Fibroblast of skin of right quadriceps (primary cell): Measurements from ENCODE around the gene RNMT.
A peak's percentile ranks its signal among the peaks of the same experiment; 100 is the strongest.
"Not testable (repeated sequence)": the region's sequence is repeated elsewhere in the genome, so short reads cannot be mapped to it uniquely, and the experiment has no call there.

ENCODE experiments used
- DNase-seq: peaks from one replicate; pipeline ENCODE4 v3.0.0-alpha.2; 2013

RNMT gene

DNA sequence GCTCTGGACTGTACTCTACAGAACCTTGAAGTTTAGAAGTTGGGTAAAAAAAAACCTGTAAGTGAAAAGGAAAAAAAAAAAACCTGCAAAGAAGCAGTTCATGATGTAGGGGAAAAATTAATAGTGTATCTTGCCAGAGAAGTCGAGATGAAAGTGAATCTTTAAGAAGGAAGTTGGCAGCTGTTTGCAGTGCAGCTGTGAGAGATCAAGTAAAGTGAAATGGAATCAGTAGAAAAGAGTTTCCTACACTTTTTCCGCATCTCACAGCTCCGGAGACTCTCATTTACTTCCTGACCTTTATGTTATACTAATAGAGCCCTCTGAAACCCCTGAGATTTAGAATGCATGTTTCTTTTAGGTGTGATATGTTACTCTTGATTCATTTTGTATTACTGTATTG lies 19.2 kb downstream of the RNMT start:
- DNase-seq: no peak

DNA sequence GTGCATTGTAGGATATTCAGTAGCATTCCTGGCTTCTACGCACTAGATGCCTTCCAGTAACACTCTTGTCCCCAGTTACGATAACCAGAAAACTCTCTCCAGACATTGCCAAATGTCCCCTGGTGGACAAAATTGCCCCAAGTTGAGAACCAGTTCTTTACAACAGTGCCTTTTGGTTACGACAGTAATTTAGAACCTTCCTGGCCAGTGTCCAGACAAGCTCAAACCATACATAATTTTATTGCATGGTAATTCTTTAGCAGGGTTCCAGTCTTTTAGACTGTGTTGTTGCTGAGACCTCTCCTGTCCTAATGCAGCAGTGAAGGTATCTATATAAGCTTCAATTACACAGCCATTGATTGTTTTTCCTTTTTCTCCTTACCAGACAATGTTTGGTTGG lies 20.2 kb downstream of the RNMT start:
- no peak for DNase-seq

DNA sequence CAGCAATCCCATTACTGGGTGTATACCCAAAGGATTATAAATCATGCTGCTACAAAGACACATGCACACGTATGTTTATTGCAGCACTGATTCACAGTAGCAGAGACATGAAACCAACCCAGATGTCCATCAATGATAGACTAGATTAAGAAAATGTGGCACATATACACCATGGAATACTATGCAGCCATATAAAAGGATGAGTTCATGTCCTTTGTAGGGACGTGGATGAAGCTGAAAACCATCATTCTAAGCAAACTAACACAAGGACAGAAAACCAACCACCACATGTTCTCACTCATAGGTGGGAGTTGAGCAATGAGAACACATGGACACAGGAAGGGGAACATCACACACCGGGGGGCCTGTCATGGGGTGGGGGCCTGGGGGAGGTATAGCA lies 25.1 kb downstream of the RNMT start:
- DNase-seq: not testable (repeated sequence)

DNA sequence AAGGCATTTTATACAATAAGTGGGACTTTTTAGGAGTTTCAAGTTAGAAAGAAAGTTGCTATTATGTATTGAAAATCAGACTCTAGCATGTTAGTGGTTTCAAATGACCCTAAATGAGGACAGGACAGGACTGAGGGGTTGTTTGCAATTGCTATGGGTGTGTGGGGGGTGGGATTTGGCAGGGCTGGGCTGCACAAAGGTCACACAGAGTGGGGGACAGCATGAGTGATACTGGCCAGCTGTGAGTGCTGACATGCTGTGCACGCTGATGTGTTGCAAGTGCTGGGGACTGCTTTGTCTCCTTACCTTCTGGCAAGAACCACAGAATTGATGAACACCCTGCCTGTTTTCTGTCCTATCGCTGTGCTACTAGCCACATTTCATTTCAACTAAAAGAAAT lies 29.8 kb downstream of the RNMT start:
- DNase-seq: no peak

DNA sequence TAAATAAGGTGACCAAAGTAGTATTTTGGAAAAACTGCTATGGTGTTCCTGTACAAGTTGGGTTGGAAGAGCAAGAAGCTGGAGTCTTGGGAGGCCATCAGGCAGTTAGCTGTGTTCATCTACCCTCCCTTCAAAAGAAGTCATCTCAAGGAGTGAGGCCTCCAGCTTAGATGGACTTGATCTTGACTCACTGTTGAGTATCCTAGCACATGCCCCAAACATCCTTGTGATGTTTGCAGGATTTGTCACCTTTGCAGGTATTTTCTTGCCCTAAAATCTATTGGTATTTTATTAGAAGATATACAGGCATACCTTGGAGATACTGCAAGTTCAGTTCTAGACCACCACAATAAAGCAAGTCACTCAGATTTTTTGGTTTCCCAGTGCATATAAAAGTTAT lies 30.2 kb downstream of the RNMT start:
- DNase-seq: no peak

DNA sequence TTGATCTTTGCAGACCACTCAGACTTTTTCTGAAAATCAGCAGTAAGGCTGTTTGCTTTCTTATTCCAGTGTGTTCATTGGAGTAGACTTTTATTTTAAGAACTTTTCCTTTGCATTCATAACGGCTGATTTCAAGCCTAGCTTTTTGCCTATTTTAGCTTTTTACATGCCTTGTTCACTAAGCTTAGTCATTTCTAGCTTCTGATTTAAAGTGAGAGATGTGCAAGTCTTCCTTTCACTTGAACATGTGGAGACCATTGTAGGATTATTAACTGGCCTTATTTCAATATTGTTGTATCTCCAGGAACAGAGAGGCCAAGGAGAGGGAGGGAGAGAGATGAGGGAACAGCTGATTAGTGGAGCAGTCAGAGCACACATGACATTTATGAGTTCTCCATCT lies 32.1 kb downstream of the RNMT start:
- DNase-seq: no peak

DNA sequence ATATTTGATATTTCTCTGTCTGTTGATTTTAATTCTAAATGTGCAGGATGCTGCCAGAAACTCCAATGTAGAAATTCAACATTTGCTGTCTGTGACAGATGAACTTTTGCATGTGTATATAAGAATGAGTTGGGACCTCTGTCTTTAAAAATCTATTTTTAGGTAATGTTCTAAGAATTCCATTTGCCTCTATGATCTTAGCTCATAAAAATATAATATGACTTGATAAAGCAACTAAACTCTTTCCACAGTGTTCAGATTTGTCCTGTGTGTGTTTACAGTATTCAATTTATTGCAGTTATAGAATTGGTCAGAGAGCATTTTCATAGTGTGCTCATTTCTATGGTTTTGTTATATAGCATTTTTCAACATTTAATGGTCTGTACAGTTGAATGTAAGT lies 33.6 kb downstream of the RNMT start:
- no peak for DNase-seq

DNA sequence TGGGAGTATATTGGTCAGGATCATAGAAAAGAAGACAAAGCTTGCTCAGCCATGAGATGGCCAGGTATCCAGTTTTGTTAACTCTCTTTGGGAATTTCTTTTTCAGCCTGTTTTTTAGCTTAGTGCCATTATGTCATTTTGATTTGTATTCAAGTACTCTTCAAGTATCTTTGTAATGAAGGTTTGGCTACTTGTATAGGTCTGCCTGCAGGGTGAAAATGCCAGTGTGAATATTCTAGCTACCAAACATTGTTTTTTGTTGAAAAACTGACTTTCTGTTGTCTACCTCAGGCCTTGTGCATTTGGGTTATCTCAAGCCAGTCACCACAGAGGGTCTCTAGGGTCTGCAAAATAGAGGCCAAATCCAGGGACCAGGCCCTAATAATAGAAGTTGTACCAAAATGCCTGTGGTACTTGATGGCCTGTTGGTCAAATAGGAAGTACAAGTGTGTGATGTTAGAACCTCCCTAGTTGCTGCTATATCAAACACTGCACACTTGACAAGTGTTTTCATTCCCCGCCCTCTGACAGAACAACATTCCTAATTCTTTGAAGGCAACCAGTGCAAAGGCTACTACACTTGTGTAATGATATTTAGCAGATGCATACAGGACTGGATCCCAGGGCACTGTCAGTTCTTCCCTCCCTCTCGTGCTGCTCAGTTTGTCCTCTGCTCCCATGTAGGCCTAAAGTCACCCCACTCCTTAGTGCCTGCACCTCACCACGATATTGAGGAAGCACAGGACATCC lies 36.4 kb downstream of the RNMT start:
- no peak for DNase-seq

DNA sequence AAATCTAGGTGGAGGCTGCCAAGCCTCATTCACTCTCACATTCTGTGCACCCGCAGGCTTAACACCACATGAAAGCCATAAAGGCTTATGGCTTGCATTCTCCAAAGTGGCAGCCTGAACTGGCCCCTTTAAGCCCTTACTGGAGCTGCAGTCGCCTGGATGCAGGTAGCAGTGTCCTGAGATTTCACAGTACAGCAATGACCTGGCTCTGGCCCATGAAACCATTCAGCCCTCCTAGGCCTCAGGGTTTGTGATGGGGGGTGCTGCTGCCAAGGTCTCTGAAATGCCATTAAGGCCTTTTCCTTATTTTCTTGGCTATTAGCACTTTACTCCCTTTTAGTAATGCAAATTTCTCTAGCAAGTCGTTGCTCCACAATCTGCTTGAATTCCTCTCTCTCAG lies 48.6 kb downstream of the RNMT start:
- no peak for DNase-seq

DNA sequence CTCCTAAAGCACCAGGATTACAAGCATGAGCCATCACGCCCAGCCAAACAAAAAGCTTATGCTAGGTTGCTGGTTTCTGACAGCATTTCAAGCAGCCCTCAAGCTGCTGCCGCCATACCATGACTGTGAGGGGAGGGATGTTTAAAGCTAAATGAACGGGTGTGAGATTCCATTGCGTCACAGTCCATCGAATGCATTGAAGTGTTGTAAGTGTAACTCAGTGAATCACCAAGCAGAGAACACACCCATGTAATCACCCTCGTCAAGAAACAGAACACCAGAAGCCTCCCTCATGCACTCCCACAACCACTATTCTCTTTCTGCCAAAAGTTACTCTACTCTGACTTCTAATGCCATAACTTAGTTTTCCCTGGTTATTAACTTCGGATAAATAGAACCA lies 64.7 kb downstream of the RNMT start:
- DNase-seq: no peak

DNA sequence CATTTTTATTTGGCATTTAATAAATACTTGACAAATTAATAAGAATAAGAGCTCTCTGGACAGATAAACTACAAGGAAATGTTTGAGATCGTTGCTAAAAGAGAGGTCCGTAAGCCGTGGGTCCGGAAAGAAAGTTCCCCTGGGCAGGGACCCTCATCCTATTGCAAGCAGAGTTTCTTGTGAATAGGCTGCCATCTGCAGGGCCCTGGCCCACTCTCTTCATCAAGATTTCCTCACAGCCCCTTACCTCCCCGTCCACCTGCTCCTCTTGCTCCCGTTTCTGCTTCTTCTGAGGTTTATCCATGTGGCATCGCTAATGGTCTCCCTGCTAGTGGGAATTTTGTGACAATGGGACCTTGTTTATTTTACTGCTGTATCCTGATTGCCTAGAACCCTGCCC lies 67.3 kb downstream of the RNMT start:
- DNase-seq: no peak

DNA sequence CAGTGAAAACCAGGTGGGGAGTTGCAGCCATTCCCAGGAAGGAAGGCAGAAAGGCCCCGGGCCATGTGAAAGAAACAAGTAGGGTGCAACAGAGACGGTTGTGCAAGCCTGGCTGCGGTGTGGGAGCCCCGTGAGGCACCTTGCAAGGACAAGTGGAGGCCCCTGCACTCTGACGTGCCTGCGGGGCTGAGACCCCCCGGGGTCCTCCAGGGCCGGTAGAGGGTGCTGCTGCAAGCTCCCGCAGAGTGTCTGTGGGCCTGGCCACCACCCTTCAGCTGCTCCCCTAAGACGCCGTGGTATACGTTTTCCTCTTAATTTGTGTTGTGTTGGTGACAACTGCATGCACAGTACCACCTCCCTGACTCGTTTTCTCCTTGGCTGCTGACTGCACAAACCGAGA lies 70.0 kb downstream of the RNMT start:
- no peak for DNase-seq

DNA sequence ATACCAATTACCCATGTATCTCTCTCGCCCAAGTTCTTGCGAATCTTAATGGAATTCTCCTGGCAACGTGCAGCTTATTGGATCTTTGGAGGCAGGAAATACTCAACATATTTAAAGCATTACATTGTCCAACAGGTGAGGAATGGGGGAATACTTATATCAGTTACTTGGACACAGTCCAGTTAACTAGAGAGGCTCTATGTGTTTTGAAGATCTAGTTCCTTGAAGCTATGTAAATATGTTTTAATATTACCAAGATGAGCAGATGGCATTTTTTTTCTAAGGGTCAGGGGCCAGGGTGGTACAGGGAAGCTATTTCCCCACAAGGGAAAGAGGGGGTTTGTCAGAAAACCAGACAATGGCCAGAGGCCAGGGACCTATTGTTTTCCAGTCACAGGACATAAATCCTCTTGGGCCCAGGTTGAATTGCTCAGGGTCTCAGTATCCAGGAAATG lies 70.7 kb downstream of the RNMT start:
- DNase-seq: no peak

DNA sequence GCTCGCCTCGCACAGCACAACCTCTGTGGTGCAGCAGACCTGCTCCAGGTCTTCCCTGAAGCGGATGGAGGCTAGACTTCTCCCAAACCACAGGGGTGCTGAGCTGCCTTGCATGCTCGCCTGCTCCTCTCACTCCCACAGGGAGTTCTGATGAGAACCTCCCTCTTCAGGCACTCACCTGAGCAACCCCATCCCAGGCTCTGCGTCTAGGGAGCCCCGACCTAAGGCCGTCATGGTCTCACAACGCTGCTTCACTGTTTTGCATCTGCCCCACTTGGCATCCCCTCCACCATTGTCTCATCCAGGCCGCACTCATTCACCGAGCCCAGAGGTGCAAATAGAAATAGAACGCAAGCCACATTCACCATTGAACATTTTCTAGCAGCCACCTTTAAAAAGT lies 72.9 kb downstream of the RNMT start:
- no peak for DNase-seq

DNA sequence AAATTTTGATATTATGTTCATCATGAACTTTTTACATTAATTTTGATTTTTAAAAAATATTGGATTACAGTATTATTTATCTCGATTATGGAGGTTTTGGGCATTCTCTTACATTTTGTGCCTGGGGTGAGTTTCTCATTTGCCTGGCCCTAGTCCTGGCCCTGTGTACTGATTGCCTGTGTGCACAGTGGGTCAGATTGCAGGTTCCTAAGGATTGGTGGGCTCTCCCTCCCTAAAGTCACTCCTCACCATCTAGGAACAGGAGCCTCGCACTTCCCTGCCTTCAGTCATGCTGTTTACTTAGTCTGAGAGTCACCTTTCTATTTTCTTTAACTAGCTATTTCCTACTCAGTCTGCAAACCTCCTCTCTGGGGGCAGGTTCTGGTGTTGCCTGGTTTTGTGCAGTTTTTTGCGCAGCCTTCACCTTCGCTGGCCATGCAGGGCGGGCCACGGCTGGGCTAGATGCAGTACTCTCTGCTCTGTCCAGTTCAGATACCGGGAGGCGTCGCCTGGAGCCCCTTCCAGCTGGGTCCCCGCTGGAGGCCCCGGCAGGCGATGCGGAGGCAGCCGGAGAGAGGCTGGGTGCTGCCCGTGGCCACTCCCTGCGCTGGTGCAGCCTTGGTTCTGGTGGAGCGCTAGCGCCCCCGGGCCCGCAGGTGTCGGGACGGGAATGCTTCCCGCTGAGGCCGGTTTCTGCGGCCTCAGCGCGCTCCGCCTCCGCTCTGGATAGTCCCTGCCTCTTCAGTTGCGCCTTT lies 74.2 kb downstream of the RNMT start:
- DNase-seq: peak; percentile 6

DNA sequence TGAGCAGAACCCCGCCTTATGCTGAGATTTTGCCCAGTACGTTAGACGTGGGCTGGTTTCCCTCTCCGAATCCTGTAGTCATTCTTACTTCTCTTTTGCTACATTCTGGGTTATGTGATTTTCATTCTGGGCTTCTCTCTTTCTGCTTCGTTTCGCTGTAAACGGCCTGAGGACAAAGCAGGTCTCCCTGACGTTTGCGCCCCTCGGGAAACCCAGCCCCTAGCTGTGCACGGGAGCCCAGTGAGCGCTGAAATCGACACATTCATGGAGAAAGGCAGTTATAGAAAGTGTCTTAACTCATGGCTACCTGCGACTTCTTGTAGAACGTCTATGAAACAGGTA lies 74.8 kb downstream of the RNMT start:
- no peak for DNase-seq

DNA sequence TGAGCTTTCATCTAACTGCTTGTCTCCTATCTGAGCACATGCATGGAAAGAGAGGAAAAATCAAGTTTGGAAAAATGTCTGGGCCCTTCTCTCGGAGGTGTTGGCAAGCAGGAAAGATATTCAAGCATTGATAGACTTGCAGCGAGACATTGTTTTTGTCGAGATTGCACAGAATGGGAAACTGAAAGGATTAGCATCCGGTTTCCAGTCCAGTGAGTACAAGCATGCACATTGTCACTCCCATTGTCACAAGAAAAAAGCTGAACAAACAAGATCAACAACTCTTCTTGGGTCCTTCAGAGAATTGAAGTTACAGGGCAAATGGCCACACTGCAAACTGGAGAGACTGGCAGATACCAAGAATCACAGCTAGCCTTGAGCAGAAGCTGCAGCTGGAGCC lies 77.8 kb downstream of the RNMT start:
- DNase-seq: no peak

DNA sequence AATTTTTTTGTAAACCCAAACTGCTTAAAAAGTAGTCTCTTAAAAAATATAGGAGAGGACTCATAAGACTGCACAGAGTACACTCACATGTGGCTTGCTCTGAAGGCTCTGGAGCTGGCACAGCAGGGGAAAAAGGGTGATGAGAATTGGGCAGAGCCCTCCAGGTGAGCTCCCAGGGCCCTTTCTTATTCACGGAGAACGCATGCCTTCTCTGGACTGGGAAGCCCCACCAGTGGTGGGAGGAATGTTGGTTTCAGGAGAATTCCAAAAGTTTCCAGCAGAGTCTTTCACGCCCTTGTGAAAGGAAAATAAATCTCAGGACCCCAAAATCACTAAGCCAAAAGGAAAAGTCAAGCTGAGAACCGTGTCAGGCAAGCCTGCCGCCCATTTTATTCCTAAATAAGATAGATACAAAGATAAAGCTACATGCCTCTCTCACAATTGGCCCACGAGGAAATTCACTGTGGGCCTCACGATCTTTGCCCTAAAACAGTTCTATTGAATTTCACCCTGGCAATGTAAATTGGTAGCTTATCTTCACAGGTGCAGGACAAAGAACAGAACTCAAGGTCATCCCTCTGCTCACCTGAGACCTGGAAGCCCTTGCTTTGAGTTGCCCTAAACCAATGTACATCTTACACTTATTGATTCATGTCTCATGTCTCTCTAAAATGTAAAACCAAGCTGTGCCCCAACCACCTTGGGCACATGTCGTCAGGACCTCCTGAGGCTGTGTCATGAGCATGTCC lies 82.0 kb downstream of the RNMT start:
- no peak for DNase-seq

DNA sequence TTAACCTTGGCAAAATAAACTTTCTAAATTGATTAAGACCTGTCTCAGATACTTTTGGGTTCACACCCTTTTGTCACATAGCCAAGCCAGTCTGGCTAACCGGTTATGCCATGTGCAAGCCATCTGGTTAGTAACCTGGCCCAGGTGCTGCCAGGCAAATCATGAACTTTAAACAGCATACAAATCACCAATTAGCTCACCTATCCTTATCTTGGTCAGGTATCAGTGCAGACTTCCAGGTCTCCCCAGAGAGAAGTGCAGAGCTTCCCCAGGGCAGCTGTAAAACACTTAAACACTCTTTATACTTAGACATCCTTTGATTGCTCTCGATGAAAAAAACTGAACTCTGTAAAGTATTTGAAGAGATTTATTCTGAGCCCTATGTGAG lies 82.6 kb downstream of the RNMT start:
- no peak for DNase-seq

DNA sequence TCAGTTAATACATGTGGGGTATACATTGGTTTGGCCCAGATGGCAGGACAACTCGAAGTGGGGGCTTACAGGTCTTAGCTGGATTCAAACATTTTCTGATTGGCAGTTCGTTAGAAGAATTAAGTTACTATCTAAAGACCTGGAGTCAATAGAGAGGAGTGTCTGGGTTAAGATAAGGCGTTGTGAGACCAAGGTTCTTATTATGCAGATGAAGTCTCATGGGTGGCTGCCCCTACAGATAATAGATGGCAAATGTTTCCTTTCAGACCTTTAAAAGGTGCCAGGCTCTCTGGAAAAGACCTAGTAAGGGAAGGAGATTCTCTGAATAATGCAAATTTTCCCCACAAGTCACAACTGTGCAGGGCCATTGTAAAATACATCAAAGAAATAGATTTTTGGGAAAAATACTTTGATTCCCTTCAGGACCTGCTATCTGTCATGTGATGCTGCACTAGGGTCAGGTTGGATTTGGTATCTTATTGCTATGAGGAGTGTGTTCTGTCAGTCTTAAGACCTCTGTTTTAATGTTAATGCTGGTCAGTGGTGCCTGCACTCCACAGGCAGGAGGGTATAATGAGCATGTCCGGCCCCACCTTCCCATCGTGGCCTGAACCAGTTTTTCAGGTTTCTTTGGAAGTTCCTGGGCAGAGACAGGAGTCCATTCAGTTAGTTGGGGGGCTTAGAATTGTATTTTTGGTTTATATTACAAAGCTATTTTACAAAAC lies 83.2 kb downstream of the RNMT start:
- no peak for DNase-seq

DNA sequence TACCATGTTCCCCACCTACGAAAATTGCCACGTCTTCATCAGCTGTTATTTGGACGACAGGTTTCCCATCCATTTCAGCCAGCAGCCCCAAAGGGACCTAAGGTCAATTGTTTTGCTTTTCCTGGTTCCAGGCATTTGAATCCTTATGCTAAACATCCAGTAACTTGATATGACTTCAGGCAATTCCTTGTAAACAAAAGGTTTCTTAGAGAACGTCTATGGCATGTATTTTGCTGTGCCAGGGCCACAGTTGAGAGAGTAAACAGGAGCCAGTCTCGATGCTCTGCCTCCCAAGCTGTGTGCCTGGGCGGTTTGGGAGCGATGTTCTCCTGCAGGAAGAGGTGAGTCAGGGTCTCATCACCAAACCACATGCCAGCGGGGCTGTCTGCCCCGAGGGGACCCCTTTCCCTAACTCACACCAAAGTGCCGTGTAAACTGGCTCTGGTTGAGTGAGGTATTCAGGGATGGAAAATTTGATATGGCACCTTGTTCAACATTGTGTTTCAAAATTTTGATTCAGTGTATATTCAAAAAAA lies 84.5 kb downstream of the RNMT start:
- DNase-seq: no peak

DNA sequence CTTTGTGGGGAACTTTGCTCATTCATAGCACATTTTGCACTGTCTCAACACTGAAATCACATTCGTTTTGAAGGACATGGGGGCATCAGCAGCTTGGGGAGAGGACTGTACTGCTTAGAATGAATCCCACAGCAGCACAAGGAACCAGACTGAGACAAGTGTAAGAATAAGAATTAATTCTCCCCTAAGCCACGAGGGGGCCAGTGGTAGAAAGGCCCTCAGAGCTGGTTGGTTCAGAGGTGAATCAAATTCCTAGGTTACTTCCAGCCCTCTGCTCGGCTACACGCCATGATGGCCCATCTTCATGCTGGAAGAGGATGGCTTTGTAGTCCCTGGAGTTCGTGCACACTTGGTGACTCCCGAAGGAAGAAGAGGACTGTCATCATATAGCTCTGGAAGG lies 85.5 kb downstream of the RNMT start:
- DNase-seq: no peak

DNA sequence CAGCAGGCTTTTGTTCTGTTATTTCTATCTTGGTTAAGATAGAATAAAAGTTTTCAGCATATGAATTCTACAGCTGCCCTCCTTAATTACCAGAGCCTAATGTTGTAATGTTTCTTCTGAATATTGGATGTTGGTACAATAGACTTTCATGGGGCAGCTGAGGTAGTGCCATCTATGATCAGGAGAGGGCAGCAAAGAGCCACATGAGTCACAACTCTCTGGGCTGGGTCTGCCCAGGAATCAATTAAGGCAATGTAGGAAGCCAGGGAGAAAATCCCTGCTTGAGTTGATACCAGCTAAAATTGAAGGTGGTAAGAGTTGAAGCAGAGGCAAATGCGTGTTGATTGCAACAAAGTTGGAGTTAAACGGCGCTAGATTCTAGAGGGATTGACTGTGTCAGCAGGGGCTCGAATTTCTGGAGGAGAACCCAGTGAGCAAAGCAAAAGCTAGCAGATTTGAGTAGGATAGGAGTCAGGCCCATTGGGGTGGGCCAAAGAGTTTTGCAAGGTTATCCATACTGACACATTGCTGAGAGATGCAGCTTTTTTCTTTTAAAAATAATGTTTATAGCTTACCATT lies 86.9 kb downstream of the RNMT start:
- peak; percentile 48 for DNase-seq
